SK-N-SH (cell line): Measurements from ENCODE around the gene MAP3K7. TPM values are rescaled to one million over a fixed set of nuclear protein-coding genes. Genes with fewer than 3 reads are reported as not detected.

Experiments used
- CTCF ChIA-PET: fragments of 300-600, 350-600 bp; formaldehyde crosslinking; extraction: SDS; loops from one replicate; lab custom pipeline; 2021; lab: Yijun Ruan, JAX
- POLR2A ChIA-PET: fragments of 350-600 bp; sonication (Branson Sonifier 250); formaldehyde crosslinking; extraction: SDS; loops from one replicate; lab custom pipeline; 2020; ENCODE audit warnings: antibody characterized with exemption, inconsistent platforms; lab: Yijun Ruan, JAX
- DNase-seq: peaks from one replicate; pipeline ENCODE4 v3.0.0; 2012
- H2AFZ ChIP-seq: fragments of 200-600 bp; sonication (generic); 2 replicates; pipeline ENCODE4 v1.8.1; 2016; ENCODE audit warnings: antibody characterized with exemption, mild to moderate bottlenecking, low read depth
- H3F3A ChIP-seq: fragments of 200-600 bp; sonication (generic); replicated peaks from 2 replicates; pipeline ENCODE3; 2016; ENCODE audit warnings: antibody characterized with exemption, mild to moderate bottlenecking; ENCODE audit not compliant: insufficient read depth
- H3K27ac ChIP-seq, 2 experiments: fragments of 200-500 bp in 1 of 2; fragments of 200-600 bp in 1 of 2; sonication (Bioruptor generic) in 1 of 2; sonication (generic), shearing (Covaris generic) in 1 of 2; 2 replicates each; pipeline versions ENCODE4 v1.5.1 to v1.6.1; 2014 to 2016; ENCODE audit warnings: low read depth in 2 of 2, inconsistent platforms in 1 of 2, low read length in 1 of 2, mild to moderate bottlenecking in 1 of 2, mixed read lengths in 1 of 2
- H3K27me3 ChIP-seq: fragments of 200-600 bp; sonication (generic), shearing (Covaris generic); 2 replicates; pipeline ENCODE4 v1.6.1; 2016; ENCODE audit warnings: mixed run types; ENCODE audit not compliant: insufficient read depth
- H3K36me3 ChIP-seq, 2 experiments: fragments of 200-500 bp in 1 of 2; fragments of 200-600 bp in 1 of 2; sonication (Bioruptor generic) in 1 of 2; sonication (generic) in 1 of 2; replicated peaks in 1 of 2; 2 replicates each; pipeline versions ENCODE3 to v1.5.1; 2014 to 2016; ENCODE audit warnings: low read length in 1 of 2, mild to moderate bottlenecking in 1 of 2; ENCODE audit not compliant: insufficient read depth in 2 of 2, control insufficient read depth in 1 of 2
- H3K4me1 ChIP-seq, 2 experiments: fragments of 200-500 bp in 1 of 2; fragments of 200-600 bp in 1 of 2; sonication (Bioruptor generic) in 1 of 2; sonication (generic), shearing (Covaris generic) in 1 of 2; 2 replicates each; pipeline versions ENCODE4 v1.5.1 to v1.6.1; 2014 to 2016; ENCODE audit warnings: low read depth in 1 of 2, low read length in 1 of 2, mixed run types in 1 of 2; ENCODE audit not compliant: insufficient read depth in 2 of 2, control insufficient read depth in 1 of 2
- H3K4me2 ChIP-seq: fragments of 200-600 bp; sonication (generic), shearing (Covaris generic); 2 replicates; pipeline ENCODE4 v1.6.1; 2017; ENCODE audit warnings: mixed run types
- H3K4me3 ChIP-seq, 2 experiments: fragments of 200-500 bp in 1 of 2; fragments of 200-600 bp in 1 of 2; sonication (Bioruptor generic) in 1 of 2; sonication (generic), shearing (Covaris generic) in 1 of 2; 2 replicates each; pipeline versions ENCODE4 v1.5.1 to v1.8.1; 2014 to 2016; ENCODE audit warnings: low read depth in 2 of 2, inconsistent platforms in 1 of 2, low read length in 1 of 2, mild to moderate bottlenecking in 1 of 2, mixed read lengths in 1 of 2, moderate library complexity in 1 of 2
- H3K79me2 ChIP-seq: fragments of 200-600 bp; sonication (generic); 2 replicates; pipeline ENCODE4 v1.8.1; 2017; ENCODE audit warnings: mild to moderate bottlenecking; ENCODE audit not compliant: insufficient read depth
- H3K9ac ChIP-seq: fragments of 200-600 bp; sonication (generic); 2 replicates; pipeline ENCODE4 v1.6.1; 2017; ENCODE audit warnings: mixed run types
- H3K9me2 ChIP-seq: fragments of 200-600 bp; sonication (generic); 2 replicates; pipeline ENCODE4 v1.6.1; 2017; ENCODE audit warnings: mixed run types
- H3K9me3 ChIP-seq: fragments of 200-600 bp; sonication (generic); 2 replicates; pipeline ENCODE4 v1.6.1; 2017; ENCODE audit warnings: mixed run types, mild to moderate bottlenecking, moderate library complexity
- H4K20me1 ChIP-seq: fragments of 200-600 bp; sonication (generic); 2 replicates; pipeline ENCODE4 v1.6.1; 2017; ENCODE audit warnings: mild to moderate bottlenecking, mixed run types; ENCODE audit not compliant: insufficient read depth
- CTCF ChIP-seq: fragments of 200-600 bp; sonication (generic); IDR thresholded peaks from 2 replicates; pipeline ENCODE4 v1.6.1; 2017; ENCODE audit warnings: antibody characterized with exemption, mild to moderate bottlenecking, moderate library complexity
- ELF1 ChIP-seq: IDR thresholded peaks from 2 replicates; pipeline ENCODE4 v1.4.0; 2012
- EP300 ChIP-seq, 2 experiments: IDR thresholded peaks; 2 replicates each; pipeline versions ENCODE4 v1.4.0 to v1.6.1; 2012; ENCODE audit warnings: borderline replicate concordance in 1 of 2, low read depth in 1 of 2, low read length in 1 of 2
- EZH2phosphoT487 ChIP-seq: fragments of 200-600 bp; sonication (generic); IDR thresholded peaks from 2 replicates; pipeline ENCODE4 v1.6.1; 2017; ENCODE audit warnings: low read depth, mixed run types, mild to moderate bottlenecking, antibody characterized with exemption, moderate library complexity, borderline replicate concordance
- FOSL2 ChIP-seq: IDR thresholded peaks from 2 replicates; pipeline ENCODE4 v1.4.0; 2012; ENCODE audit warnings: low read depth, mild to moderate bottlenecking, moderate library complexity, borderline replicate concordance
- FOXM1 ChIP-seq: IDR thresholded peaks from 2 replicates; pipeline ENCODE4 v1.4.0; 2012; ENCODE audit warnings: low read depth, mild to moderate bottlenecking
- GABPA ChIP-seq: IDR thresholded peaks from 2 replicates; pipeline ENCODE4 v1.4.0; 2012; ENCODE audit warnings: low read depth, mild to moderate bottlenecking
- GATA2 ChIP-seq: sonication (generic); formaldehyde crosslinking; IDR thresholded peaks from 2 replicates; pipeline ENCODE4 v1.5.0; 2020; ENCODE audit warnings: mild to moderate bottlenecking, missing genetic modification reagents
- IRF3 ChIP-seq: fragments of 150-350 bp; IDR thresholded peaks from 2 replicates; pipeline ENCODE4 v1.6.1; 2016; ENCODE audit warnings: mild to moderate bottlenecking, low read depth, low read length
- MAX ChIP-seq: IDR thresholded peaks from 2 replicates; pipeline ENCODE4 v1.4.0; 2012; ENCODE audit warnings: low read depth
- MEF2A ChIP-seq: IDR thresholded peaks from 2 replicates; pipeline ENCODE4 v1.4.0; 2012; ENCODE audit warnings: low read depth, borderline replicate concordance
- MXI1 ChIP-seq: IDR thresholded peaks from 2 replicates; pipeline ENCODE4 v1.6.1; 2012; ENCODE audit warnings: mild to moderate bottlenecking, low read depth, low read length, improper control_type of control experiment
- NFIC ChIP-seq: IDR thresholded peaks from 2 replicates; pipeline ENCODE4 v1.4.0; 2012; ENCODE audit warnings: borderline replicate concordance
- PBX3 ChIP-seq: IDR thresholded peaks from 2 replicates; pipeline ENCODE4; 2012
- RAD21 ChIP-seq: IDR thresholded peaks from 2 replicates; pipeline ENCODE4 v1.6.1; 2012; ENCODE audit warnings: mild to moderate bottlenecking, low read length
- RCOR1 ChIP-seq: fragments of 150-350 bp; IDR thresholded peaks from 2 replicates; pipeline ENCODE4 v1.6.1; 2017; ENCODE audit warnings: antibody characterized with exemption, low read length
- RFX5 ChIP-seq: IDR thresholded peaks from 2 replicates; pipeline ENCODE4 v1.6.1; 2012; ENCODE audit warnings: mild to moderate bottlenecking, improper control_type of control experiment, low read length
- SIN3A ChIP-seq: IDR thresholded peaks from 2 replicates; pipeline ENCODE4 v1.6.1; 2012; ENCODE audit warnings: low read depth, mild to moderate bottlenecking, low read length, moderate library complexity, borderline replicate concordance
- SMC3 ChIP-seq: IDR thresholded peaks from 2 replicates; pipeline ENCODE4 v1.6.1; 2012; ENCODE audit warnings: low read depth, low read length, improper control_type of control experiment
- TAF1 ChIP-seq: IDR thresholded peaks from 2 replicates; pipeline ENCODE4 v1.6.1; 2012; ENCODE audit warnings: low read depth, mild to moderate bottlenecking, low read length, moderate library complexity, borderline replicate concordance
- TEAD4 ChIP-seq: IDR thresholded peaks from 2 replicates; pipeline ENCODE4 v1.4.0; 2012; ENCODE audit warnings: mild to moderate bottlenecking, borderline replicate concordance; ENCODE audit not compliant: insufficient read depth
- USF2 ChIP-seq: fragments of 150-350 bp; IDR thresholded peaks from 2 replicates; pipeline ENCODE4 v1.6.1; 2017; ENCODE audit warnings: antibody characterized with exemption, low read length, low read depth, borderline replicate concordance
- YY1 ChIP-seq: IDR thresholded peaks from 2 replicates; pipeline ENCODE4 v1.4.0; 2012; ENCODE audit warnings: low read depth, mild to moderate bottlenecking
- WGBS: methylation state at CpG from one replicate; pipeline ENCODE4 v1.1.6; 2017; ENCODE audit warnings: low lambda C conversion rate; 5-methylcytosine and 5-hydroxymethylcytosine counted together
- polyA plus RNA-seq, 3 experiments: library from polyadenylated mRNA; depleted of rRNA; stranded (reverse); fragments of >200 nt; gene quantifications; 2 replicates each; pipeline ENCODE4 v1.2.3, GENCODE V29; 2012

Gene MAP3K7
- polyA plus RNA-seq, 1 of the 3 experiments (the other 2 are of a cell fraction) = 21.1 TPM

GRCh38 chr6:90492798-90493197 lies 94.1 kb downstream of the MAP3K7 start:
- no peak overlapping the region for H2AFZ ChIP-seq
- H3K4me3 ChIP-seq = no peak overlapping the region
- no peak for TF ChIP-seq SIN3A
- TF ChIP-seq FOSL2 = no peak
- TF ChIP-seq RFX5 = no peak
- TF ChIP-seq PBX3 = no peak
- TF ChIP-seq IRF3 = no peak
- TF ChIP-seq CTCF = no peak
- TF ChIP-seq SMC3 = no peak
- TF ChIP-seq NFIC = no peak
- no peak for TF ChIP-seq MXI1
- no peak for TF ChIP-seq EP300 (IDR thresholded peaks at IDR 0.05; ENCODE audit: borderline replicate concordance in 1 of 2, low read depth in 1 of 2, low read length in 1 of 2)
- TF ChIP-seq RCOR1 = no peak
- TF ChIP-seq MEF2A = no peak
- TF ChIP-seq EZH2phosphoT487 = no peak
- TF ChIP-seq YY1 = no peak
- no peak for TF ChIP-seq GABPA
- H3K4me1 ChIP-seq = no peaks in the 10 kb centered on the region
- H3K9me2 ChIP-seq = no peaks in the 10 kb centered on the region
- H4K20me1 ChIP-seq = no peaks in the 10 kb centered on the region
- no peaks in the 10 kb centered on the region for H3K79me2 ChIP-seq
- H3K4me2 ChIP-seq = no peak overlapping the region
- H3K27ac ChIP-seq = no peak overlapping the region
- no peaks in the 10 kb centered on the region for H3K36me3 ChIP-seq
- ChIA-PET POLR2A (no interaction called here), CTCF (interaction anchor here (1.4 to 5.6 kb wide), 3 partner anchors 9 to 552 kb away, joined by 3 to 44 read pairs (median 6); no protein-coding TSS in a partner anchor)
- H3K27me3 ChIP-seq = no peaks in the 10 kb centered on the region
- 85% methylated on average over 6 of the region's 6 CpGs for WGBS
- H3F3A ChIP-seq = no peaks in the 10 kb centered on the region
- H3K9ac ChIP-seq = no peak overlapping the region
- DNase-seq = no peak
- no peaks in the 10 kb centered on the region for H3K9me3 ChIP-seq

- Histone ChIP-seq H3K27me3 (no peaks in the 10 kb centered on the region), H3K4me3 (no peak overlapping the region), H3F3A (no peaks in the 10 kb centered on the region), H3K9ac (no peak overlapping the region), H3K36me3 (no peaks in the 10 kb centered on the region), H3K4me2 (no peak overlapping the region), H3K4me1 (no peaks in the 10 kb centered on the region), H4K20me1 (no peaks in the 10 kb centered on the region), H3K9me3 (no peaks in the 10 kb centered on the region), H3K9me2 (no peaks in the 10 kb centered on the region), H3K27ac (no peak overlapping the region), H3K79me2 (no peaks in the 10 kb centered on the region), H2AFZ (no peak overlapping the region)
- POLR2A ChIA-PET = no interaction called here
- 37% methylated on average over 1 of the region's 1 CpG for WGBS
- DNase-seq = no peak
- CTCF ChIA-PET = interaction anchor here (1.9 to 5.6 kb wide), 2 partner anchors 13 to 552 kb away, joined by 6 to 44 read pairs; no protein-coding TSS in a partner anchor
- TF ChIP-seq RAD21 (no peak), EZH2phosphoT487 (no peak), USF2 (no peak), GATA2 (CRISPR knock-in tag) (no peak), MEF2A (no peak), SIN3A (no peak), ELF1 (no peak), EP300 (IDR thresholded peaks at IDR 0.05; ENCODE audit: borderline replicate concordance in 1 of 2, low read depth in 1 of 2, low read length in 1 of 2) (no peak), TAF1 (no peak), RFX5 (no peak), PBX3 (no peak), FOXM1 (no peak), MAX (no peak), TEAD4 (no peak)
Observed at GRCh38 chr6:90492369-90492768, 94.5 kb downstream of the MAP3K7 start.
